OCI-M2 (cell line): ENCODE measurements around the gene CRYBG1.
"Not testable (repeated sequence)": the region's sequence is repeated elsewhere in the genome, so short reads cannot be mapped to it uniquely, and the experiment has no call there.

Source experiments
- DNase-seq: peaks from one replicate; lab custom pipeline; 2025; ENCODE audit not compliant: unreplicated experiment; lab: John Stamatoyannopoulos, UW

The CRYBG1 gene

GRCh38 chr6:106495014-106495413 is 134.5 kb downstream of the CRYBG1 start:
- no peak for DNase-seq

- DNase-seq, result no peak
These were observed 136.3 kb downstream of the CRYBG1 start for GRCh38 chr6:106496823-106497222.

- DNase-seq, result no peak
These were observed 141.4 kb downstream of the CRYBG1 start for GRCh38 chr6:106501960-106502371.

- DNase-seq, result no peak
These were observed 142.0 kb downstream of the CRYBG1 start for GRCh38 chr6:106502559-106502958.

GRCh38 chr6:106508277-106508676 is 147.8 kb downstream of the CRYBG1 start:
- DNase-seq, result no peak

- DNase-seq, result no peak
These were observed 148.3 kb downstream of the CRYBG1 start for GRCh38 chr6:106508834-106509233.

GRCh38 chr6:106509420-106510089 is 149.0 kb downstream of the CRYBG1 start:
- DNase-seq, result no peak

- no peak for DNase-seq
These were observed 149.8 kb downstream of the CRYBG1 start for GRCh38 chr6:106510090-106510970.

- DNase-seq, result no peak
These were observed 151.0 kb downstream of the CRYBG1 start for GRCh38 chr6:106511288-106512047.

GRCh38 chr6:106512048-106512967 is 151.8 kb downstream of the CRYBG1 start:
- DNase-seq, result no peak

GRCh38 chr6:106512968-106513574 is 152.6 kb downstream of the CRYBG1 start:
- no peak for DNase-seq

GRCh38 chr6:106513808-106514582 is 153.5 kb downstream of the CRYBG1 start:
- DNase-seq, result no peak

GRCh38 chr6:106514583-106514885 is 154.0 kb downstream of the CRYBG1 start:
- DNase-seq, result no peak

GRCh38 chr6:106515582-106515981 is 155.1 kb downstream of the CRYBG1 start:
- not testable (repeated sequence) for DNase-seq

- DNase-seq, result no peak
These were observed 156.1 kb downstream of the CRYBG1 start for GRCh38 chr6:106516616-106517015.

GRCh38 chr6:106517706-106518105 is 157.2 kb downstream of the CRYBG1 start:
- DNase-seq, result no peak

- no peak for DNase-seq
These were observed 158.2 kb downstream of the CRYBG1 start for GRCh38 chr6:106518748-106519147.

- DNase-seq, result no peak
These were observed 159.2 kb downstream of the CRYBG1 start for GRCh38 chr6:106519460-106520394.
